Head of caudate nucleus (tissue), 42 donors: Measurements from ENCODE around the gene CACNA1B.

ENCODE experiments used
- DNase-seq, 42 donors: peaks; one replicate each; pipeline versions ENCODE4 v3.0.0 to v3.0.0-alpha.2; 2020 to 2021; ENCODE audit warnings: mixed read lengths in 7 of 42
- intact Hi-C: fragments of 100-400 bp; cut with DNase I; formaldehyde crosslinking; loops from one replicate; pipeline ENCODE4 v1.15.0; 2022

Gene CACNA1B

DNA sequence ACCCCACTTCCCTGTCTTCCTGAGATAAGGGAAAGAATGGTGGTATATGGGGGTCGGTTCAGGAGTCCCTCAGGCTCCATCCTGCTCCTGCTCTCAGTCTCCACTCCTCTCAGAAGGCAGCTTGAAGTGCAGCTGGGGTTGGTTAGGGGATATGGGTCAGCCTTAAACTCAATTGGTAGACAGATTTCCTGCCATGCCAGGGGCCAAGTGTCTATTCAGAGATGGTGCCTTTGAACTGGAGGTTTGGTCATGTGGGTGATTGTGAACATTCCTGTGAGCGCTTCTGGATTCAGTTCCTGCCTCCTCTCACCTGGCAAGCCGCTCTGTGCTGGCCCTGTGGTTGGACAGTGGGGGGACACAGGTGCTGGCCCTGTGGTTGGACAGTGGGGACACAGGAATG, 35.1 kb downstream of the CACNA1B start:
- intact Hi-C loops = no loop called here
- peak in 1 of 42 donors; percentile 15 for DNase-seq

- peak in 2 of 42 donors; percentile 13 to 31 for DNase-seq
- intact Hi-C loops = no loop called here
These were observed 35.5 kb downstream of the CACNA1B start for GRCh38 chr9:137913132-137913531.

DNA sequence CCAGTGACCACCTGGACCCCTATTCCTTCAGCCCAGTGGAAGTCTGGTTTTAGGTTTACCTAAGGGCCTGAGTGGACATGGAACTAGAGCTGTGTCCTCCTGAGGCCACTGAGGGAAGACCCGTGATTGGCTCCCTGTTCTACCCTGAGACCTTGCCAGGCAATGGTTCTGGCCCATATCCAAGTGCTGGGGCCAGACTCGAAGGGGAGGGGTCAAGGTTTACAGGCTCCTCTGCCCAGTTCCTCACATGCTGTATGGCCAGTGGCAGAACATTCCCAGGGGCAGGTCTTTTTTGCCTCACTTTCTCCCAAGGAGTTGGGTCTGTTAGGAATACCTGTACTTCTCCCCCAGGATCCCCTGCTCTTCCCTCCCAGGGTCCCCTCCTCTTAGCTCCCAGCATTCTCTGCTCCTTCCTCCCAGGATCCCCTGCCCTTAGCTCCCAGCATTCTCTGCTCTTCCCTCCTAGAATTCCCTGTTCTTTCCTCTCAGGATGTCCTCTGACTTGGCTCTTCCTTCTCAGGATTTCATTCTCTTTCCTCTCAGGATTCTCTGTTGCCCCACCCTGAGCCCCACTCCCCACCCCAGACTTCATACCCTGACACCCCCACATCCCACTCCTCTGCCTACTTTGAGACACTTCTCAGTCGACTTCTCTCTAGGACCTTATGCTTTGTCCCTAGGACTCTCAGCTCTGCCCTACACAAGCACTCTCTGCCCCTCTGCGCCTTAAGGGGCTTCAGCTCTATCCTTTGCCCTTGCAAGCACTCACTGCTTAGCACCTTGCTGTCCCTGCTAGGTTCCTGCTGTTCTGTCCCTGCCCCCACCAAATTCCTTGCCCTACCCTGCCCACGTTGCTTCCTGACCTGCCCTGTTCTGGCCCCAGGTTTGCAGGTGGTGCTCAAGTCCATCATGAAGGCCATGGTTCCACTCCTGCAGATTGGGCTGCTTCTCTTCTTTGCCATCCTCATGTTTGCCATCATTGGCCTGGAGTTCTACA, 36.5 kb downstream of the CACNA1B start:
- intact Hi-C loops = no loop called here
- peak in 2 of 42 donors; percentile 20 to 31 for DNase-seq

DNA sequence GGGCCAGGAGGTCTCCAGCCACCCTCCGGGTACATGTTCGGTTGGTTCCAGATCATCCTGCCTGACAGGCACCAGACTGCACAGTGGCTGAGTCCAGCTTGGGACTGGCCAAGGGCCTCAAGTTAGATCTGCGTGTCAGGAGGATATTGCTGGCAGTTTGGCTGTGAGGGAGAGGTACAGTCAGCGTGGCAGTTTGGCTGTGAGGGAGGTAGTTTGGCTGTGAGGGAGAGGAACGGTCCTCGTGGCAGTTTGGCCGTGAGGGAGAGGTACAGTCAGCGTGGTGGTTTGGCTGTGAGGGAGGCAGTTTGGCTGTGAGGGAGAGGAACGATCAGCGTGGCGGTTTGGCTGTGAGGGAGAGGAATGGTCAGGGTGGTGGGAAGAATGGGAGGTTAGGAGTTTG, 39.0 kb downstream of the CACNA1B start:
- no peak for DNase-seq
- intact Hi-C loops = no loop called here

DNA sequence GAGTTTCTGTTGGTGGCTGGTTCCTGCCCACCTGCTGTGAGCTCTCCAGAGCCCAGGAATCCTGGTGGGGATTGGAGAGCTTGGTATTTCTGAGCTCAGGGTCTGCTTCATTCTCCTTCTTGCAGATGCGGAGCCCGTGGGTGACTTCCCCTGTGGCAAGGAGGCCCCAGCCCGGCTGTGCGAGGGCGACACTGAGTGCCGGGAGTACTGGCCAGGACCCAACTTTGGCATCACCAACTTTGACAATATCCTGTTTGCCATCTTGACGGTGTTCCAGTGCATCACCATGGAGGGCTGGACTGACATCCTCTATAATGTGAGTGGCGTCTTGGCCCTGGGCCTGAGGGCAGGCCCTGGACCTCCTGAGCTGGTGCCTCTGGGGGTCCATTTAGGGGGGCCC, 39.5 kb downstream of the CACNA1B start:
- intact Hi-C loops = no loop called here

GRCh38 chr9:137917795-137918194, 40.2 kb downstream of the CACNA1B start:
- no peak for DNase-seq

More for the DNA sequence above, 39.5 kb downstream of the CACNA1B start:
- no peak for DNase-seq

DNA sequence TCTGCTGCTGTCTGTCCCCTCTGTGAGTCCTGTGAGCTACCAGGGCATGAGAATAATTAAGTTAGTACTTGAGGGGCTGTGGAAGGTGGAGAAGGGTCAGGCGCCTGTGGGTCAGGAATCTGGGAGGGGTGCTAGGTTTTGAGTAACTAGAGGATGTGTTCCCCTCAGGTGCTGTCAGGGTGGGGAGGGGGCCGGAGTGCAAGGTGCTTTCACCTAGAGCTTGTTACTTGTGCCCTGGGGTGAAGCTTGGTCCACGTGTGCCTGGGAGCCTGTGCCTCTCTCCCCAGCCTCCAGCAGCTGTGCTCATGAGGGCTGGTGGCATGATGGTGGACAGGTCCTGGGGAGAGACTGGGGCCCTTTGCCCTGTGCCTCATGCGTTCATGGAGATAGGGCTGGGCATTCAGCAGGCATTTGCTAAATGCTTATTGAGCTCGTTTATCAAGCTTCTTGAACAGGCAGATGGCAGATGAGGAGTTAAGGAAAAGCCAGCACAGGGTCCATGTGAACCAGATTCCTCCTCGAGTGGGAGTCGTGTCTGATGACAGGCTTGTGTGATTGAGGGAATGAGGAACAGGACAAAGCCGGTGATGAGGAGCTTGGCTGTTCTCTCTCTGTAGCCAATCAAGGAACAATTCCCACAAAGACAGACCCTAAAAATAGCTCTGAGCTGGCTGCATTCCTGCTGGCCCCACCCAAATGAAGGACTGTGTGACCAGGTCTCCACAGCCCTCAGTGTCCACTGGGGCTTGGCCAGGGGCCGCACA, 40.9 kb downstream of the CACNA1B start:
- intact Hi-C loops = no loop called here
- peak in 7 of 42 donors; percentile 3 to 48 (median 39) for DNase-seq

More at GRCh38 chr9:137917795-137918194, 40.2 kb downstream of the CACNA1B start:
- intact Hi-C loops = no loop called here

DNA sequence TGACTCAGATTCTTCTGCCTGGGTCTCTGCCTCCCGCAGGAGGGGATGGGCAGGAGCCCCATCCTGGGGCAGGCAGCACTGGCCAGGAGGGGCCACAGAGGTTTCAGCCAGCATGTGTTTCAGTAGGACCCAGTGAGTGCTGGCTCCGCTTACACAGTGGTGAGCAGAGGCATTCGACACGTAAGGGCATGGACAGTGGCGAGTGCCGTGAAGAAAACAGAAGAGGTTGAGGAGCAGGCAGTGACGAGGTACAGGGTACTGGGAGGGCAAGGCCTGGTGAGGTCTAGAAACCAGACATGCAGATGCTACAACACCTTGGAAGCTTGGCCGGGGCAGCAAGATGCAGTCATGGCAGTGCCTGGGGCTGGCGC, 41.5 kb downstream of the CACNA1B start:
- intact Hi-C loops = no loop called here
- no peak for DNase-seq

GRCh38 chr9:137919649-137920141, 42.1 kb downstream of the CACNA1B start:
- intact Hi-C loops = no loop called here

GRCh38 chr9:137920753-137921152, 43.2 kb downstream of the CACNA1B start:
- intact Hi-C loops = no loop called here
- DNase-seq = no peak

More at GRCh38 chr9:137919649-137920141, 42.1 kb downstream of the CACNA1B start:
- DNase-seq = no peak

DNA sequence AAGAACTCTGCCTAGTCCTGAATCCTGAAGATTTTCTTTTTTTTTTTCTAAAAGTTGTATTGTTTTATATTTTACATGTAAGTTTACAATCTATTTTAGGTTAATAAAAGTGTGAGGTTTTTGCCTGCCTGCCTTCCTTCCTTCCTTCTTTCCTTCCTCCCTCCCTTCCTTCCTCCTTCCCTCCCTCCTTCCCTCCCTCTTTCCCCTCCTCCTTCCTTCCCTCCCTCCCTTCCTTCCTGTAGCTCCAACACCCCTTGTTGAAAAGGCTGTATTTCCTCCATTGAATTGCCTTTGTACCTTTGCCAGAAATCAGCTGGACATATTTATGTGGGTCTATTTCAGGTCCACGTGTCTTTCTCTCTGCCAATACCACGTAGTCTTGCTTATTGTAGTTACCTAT, 46.6 kb downstream of the CACNA1B start:
- intact Hi-C loops = no loop called here
- no peak for DNase-seq

DNA sequence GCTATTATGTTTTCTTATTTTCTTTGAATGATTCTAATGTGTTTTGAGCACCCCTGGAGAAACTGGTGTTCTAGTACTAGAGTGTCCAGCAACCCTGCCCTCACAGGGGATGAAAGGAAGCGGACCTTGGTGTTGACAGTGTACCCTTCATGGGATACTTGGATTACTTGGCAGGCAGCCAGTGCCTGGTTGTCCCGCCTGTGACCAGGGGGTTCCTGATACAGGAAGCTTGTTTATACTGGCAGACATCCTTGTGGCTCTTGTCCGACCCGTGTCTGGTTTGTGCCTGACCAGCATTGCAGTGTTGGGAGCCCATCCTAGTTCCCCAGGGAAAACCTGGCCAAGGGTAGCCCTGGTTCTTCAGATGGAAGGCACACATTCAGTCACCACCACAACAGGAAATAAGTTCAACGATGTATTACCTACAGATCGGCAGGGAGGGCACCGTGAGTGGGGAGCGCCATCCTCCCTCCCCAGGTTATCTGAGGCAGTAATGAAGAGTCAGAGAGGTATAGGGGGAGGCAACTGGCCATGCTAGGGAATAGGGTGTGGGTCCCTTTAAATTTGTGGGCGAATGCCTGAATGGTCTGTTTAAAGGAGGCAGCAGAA, 47.3 kb downstream of the CACNA1B start:
- intact Hi-C loops = no loop called here

GRCh38 chr9:137943655-137944054, 66.1 kb downstream of the CACNA1B start:
- intact Hi-C loops = no loop called here
- DNase-seq = no peak

More for the DNA sequence above, 47.3 kb downstream of the CACNA1B start:
- no peak for DNase-seq

DNA sequence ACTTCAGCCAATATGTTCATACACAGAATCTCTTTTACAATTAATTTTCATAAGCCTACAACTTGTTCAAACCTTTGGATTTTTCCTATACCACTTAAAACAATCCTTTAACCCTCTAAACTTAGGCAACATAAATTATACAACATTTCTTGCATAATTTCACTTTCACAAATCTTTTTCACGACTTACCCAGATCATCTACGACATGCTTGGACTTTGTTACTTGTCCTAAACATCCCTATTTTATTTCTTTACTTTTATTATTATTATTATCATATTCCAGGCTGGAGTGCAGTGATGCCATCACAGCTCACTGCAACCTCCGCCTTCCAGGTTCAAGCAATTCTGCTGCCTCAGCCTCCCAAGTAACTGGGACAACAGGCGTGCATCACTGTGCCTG, 68.0 kb downstream of the CACNA1B start:
- intact Hi-C loops = no loop called here
- no peak for DNase-seq

GRCh38 chr9:137946993-137947392, 69.4 kb downstream of the CACNA1B start:
- intact Hi-C loops = no loop called here
- DNase-seq = no peak

DNA sequence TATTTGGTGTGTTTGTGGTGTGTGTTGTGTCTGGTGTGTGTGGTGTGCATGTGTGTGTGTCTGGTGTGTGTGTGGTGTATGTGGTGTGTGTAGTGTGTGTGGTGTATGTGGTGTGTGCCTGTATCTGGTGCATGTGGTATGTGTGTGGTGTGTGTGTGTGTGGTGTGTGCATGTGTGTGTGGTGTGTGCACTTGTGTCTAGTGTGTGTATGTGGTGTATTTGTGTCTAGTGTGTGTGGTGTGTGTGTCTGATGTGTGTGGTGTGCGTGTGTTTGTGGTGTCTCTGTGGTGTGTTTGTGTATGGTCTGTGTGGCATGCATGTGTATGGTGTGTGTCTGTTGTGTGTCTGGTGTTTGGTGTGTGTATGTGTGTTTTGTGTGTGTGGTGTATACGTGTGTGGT, 71.1 kb downstream of the CACNA1B start:
- intact Hi-C loops = no loop called here

GRCh38 chr9:137949260-137949659, 71.7 kb downstream of the CACNA1B start:
- intact Hi-C loops = no loop called here
- no peak for DNase-seq

More for the DNA sequence above, 71.1 kb downstream of the CACNA1B start:
- DNase-seq = no peak

GRCh38 chr9:137951107-137951506, 73.5 kb downstream of the CACNA1B start:
- intact Hi-C loops = no loop called here
- no peak for DNase-seq
